HG03432 (cell line): Measurements from ENCODE around the gene ZBED6.
"Not testable (repeated sequence)": the region's sequence is repeated elsewhere in the genome, so short reads cannot be mapped to it uniquely, and the experiment has no call there.

Experiments
- ATAC-seq: cut with Tn5 transposase; IDR thresholded peaks from one replicate; pipeline ENCODE4 v1.9.1; 2021; ENCODE audit warnings: mild to moderate bottlenecking, moderate library complexity; ENCODE audit not compliant: unreplicated experiment

Gene ZBED6

DNA sequence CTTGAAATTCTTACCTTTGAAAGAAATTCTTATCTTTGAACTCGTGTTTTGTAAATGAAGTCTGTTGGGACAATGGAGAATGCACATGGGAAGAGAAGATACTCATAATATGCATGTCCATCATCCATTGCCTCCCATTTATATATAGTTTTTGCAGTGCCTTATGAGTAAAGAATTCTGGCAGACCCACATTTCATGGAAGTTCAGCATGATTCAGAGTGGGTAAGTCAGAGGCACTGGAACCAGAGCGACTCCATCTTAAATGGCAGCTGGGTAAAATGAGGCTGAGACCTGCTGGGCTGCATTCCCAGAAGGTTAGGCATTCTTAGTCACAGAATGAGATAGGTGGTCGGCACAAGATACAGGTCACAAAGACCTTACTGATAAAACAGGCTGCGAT, 16.6 kb upstream of the ZBED6 start:
- no peak for ATAC-seq

- ATAC-seq, result no peak
Measured at GRCh38 chr1:203781962-203782361, 13.5 kb upstream of the ZBED6 start.

DNA sequence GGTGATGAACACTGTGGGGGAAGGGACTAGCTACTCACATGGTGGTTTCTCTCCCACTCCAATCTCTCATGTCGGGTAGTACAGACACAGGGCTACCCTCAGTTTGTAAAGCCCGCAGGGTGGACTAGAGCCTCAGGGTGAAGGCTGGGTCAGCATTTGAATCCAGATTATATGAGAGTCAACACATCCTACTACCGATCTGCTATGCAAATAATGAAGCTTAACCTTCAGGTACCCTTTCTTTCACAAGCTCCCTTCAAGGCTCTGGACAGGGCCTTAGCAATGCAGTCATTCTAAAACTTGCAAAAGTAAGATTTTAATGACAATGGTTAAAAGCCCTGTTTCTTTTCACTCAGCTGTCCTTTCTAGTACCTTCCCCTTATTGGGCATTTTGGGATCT, 5.5 kb upstream of the ZBED6 start:
- no peak for ATAC-seq

- no peak for ATAC-seq
Measured at GRCh38 chr1:203791498-203791897, 3.9 kb upstream of the ZBED6 start.

DNA sequence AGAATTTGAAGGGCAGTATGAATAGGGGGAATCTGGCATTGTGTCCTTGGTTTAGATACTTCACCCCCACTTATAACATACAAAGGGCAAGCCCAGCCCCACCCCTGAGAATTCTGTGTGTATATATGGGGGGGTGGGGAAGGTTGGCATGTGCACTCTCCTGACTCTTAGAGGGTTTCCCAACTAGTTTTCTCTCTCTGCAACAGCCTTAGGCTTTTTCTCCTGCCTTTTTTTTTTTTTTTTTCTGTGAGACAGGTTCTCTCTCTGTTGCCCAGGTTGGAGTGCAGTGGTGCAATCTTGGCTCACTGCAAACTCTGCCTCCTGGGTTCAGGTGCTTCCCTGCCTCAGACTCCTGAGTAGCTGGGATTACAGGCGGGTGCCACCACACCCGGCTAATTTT, 2.9 kb upstream of the ZBED6 start:
- ATAC-seq, result no peak

- ATAC-seq, result not testable (repeated sequence)
Measured at GRCh38 chr1:203793561-203793960, 1.9 kb upstream of the ZBED6 start.

- ATAC-seq, result no peak
Measured at GRCh38 chr1:203794764-203795440, 521 bp upstream of the ZBED6 start.

GRCh38 chr1:203796236-203796605, 798 bp downstream of the ZBED6 start:
- no peak for ATAC-seq

- no peak for ATAC-seq
Measured at GRCh38 chr1:203797216-203797615, 1.8 kb downstream of the ZBED6 start.

DNA sequence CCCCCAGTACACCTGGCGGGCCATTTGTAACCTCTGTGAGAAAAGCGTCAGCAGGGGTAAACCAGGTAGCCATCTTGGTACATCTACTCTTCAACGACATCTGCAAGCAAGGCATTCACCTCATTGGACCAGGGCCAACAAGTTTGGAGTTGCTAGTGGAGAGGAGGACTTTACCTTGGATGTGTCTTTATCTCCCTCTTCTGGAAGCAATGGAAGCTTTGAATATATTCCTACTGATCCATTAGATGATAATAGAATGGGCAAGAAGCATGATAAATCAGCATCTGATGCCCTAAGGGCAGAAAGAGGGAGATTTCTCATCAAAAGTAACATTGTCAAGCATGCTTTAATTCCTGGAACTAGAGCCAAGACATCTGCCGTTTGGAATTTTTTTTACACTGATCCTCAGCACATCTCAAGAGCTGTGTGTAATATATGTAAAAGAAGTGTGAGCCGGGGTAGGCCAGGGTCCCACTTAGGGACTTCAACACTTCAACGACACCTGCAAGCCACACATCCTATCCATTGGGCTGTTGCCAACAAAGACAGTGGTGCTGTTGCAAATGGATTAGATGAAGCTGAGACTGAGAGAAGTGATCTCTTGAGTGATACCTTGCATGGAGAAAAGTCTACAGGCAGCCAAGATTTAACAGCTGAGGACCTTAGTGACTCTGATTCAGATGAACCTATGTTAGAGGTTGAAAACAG, 2.7 kb downstream of the ZBED6 start:
- no peak for ATAC-seq

GRCh38 chr1:203799157-203799556, 3.7 kb downstream of the ZBED6 start:
- no peak for ATAC-seq

- ATAC-seq, result no peak
Measured at GRCh38 chr1:203799971-203800370, 4.5 kb downstream of the ZBED6 start.

DNA sequence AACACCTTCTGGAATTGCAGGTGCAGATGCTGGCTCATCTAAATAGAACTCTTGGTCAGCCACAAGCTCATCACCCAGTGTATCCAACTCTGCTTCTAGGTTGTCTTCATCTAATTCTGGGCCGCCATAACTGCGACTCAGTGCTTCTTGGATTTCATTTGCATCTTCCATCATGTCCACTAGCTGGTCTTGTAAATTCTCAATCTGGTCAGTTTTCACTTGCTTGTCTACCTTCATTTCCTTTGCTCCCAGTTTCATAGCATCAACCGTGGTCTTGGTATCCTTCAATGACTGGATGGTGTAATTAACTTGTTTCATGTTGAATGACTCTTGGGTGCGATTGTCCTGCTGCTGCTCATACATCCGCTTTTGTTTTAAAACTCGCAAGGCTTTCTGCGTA, 10.3 kb downstream of the ZBED6 start:
- ATAC-seq, result no peak

DNA sequence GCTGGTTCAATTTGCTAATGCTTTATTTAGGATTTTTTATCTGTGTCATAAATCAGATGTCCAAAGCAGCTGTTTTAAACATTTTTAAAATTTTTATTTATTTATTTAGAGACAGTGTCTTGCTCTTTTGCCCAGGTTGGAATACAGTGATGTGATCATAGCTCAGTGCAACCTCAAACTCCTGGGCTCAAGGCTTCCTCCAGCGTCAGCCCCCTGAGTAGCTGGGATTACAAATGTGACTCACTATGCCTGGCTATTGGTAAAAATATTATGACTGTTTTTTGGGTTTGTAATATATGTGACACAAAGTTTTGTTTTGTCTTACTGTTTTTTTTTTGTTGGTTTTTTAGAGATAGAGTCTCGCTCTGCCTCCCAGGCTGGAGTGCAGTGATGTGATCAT, 11.8 kb downstream of the ZBED6 start:
- no peak for ATAC-seq

DNA sequence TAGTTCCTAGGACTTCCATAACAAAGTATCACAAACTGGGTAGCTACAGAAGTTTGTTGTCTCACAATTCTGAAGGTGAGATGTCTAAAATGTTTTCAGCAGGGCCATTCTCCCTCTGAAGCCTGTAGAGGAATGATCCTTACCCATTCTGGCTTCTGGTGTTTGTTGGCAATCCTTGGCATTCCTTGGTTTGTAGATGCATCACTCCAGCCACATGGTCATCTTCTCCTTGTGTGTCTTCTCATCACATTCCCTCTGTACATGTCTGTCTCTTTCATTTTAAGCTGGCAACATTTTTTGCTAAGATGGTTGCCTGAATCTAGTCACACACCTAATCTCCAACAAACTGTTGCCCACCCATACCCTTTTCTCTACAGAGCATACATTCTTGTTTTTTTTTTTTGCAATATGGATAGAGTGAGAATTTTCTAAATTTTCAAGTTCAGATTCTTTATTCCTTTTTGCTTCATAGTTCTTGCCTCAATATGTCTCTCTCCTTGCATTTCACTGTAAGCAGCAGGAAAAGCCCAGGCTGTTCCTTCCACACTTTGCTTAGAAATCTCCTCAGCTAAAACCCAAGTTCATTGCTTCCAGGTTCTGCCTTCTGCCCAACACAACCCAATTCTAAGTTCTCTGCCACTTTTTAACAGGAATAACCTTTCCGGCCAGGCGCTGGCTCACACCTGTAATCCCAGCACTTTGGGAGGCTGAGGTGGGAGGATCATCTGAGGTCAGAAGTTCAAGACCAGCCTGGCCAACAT, 18.3 kb downstream of the ZBED6 start:
- ATAC-seq, result no peak

DNA sequence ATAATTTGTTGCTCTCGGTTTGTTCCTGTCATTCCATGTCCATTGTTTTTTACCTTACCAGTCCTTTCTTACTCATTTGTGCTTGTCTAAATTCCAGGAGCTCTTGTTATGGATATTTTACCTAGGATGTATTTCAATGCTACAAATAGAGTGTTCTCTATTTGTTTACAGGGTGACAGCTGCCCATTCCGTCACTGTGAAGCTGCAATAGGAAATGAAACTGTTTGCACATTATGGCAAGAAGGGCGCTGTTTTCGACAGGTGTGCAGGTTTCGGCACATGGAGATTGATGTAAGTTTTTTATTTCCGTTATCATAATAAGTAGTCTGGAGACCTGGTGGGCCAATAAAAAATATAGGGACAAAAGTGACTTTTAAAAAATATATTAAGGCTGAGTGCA, 23.0 kb downstream of the ZBED6 start:
- no peak for ATAC-seq

DNA sequence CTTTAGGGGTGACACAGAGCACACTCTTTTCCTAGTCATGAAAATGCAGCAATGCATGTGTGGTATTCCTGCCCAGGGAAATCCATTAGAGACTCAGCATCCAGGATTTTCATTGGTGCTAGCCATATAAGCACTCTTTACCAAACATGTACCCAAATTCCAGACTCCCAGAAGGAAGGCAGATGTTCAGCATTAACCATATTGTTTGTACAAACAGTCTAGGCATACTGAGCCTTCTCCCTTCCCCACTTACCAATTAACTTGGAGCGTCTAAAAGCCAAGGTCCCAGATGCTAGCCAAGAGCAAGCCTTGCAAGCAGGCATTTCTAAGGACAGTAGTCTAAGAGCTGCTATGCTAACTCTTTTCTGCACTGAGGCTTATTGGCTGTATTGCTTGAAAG, 27.9 kb downstream of the ZBED6 start:
- no peak for ATAC-seq

GRCh38 chr1:203826175-203826574, 30.8 kb downstream of the ZBED6 start:
- ATAC-seq, result no peak

DNA sequence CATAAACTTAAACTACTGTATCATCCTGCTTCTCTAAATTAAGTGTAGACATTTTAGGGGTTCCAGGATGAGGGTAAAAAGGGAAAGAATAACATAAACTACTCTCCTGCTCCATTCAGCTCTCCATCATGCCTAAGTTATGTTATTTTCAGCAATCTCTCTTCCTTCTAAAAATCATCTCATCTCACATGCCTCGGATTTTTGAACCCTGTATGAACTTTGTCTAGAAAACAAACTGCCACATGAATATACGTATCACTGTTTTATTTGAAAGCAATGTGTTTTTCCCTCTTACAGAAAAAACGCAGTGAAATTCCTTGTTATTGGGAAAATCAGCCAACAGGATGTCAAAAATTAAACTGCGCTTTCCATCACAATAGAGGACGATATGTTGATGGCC, 32.6 kb downstream of the ZBED6 start:
- no peak for ATAC-seq

DNA sequence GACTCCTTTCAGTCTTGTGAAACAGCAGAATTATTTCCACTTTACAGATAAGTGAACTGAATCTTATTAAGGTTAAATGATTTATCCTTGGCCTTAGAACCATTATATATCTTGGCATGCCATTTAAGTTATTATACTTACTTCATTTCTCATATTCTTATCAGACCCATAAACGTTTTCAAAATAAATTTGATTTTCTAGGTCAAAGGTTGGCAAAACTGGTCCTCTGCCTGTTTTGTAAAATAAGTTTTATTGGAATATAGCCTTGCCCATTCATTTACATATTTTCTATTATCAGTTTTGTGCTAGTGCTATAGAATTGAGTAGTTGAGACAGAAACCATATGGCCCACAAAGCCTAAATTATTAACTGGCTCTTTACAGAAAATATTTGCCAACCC, 33.1 kb downstream of the ZBED6 start:
- no peak for ATAC-seq

GRCh38 chr1:203829247-203829646, 33.8 kb downstream of the ZBED6 start:
- ATAC-seq, result not testable (repeated sequence)

- no peak for ATAC-seq
Measured at GRCh38 chr1:203835476-203835875, 40.1 kb downstream of the ZBED6 start.
